ENCODE measurements around the gene BEST3. TPM values are rescaled to one million over a fixed set of nuclear protein-coding genes. Genes with fewer than 3 reads are reported as not detected.

Gene BEST3
- total and polyA plus RNA-seq, 2 experiments from 2014 or later, result not detected

DNA sequence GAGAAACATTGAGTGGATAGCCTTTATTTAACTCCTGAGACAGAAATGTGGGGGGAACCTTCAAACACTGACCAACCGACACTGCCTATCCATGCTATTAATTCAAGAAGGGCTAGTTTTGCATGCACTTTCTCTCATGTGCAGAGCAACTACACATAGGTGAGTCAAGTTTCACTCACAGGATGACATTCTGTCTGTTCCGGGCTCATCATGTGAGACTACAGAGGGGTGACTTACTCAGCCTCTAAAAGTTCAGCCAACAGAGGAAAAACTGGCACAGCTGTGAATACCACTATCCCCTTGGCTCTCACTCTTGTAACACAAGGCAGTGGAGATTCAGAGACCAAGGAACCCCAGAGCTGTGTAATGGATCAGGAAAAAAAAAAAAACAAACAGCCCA lies 13.3 kb downstream of the BEST3 start:
- ATAC-seq (no peak), DNase-seq (ENCODE audit: low spot score) (no peak)
- H2AFZ ChIP-seq, result no peak overlapping the region
- TF ChIP-seq POLR2AphosphoS5 (IDR thresholded peaks at IDR 0.05; ENCODE audit: low read depth), result no peak
- no peak for TF ChIP-seq ZNF114 (CRISPR knock-in tag; IDR thresholded peaks at IDR 0.05)
- TF ChIP-seq, protein P1, sequence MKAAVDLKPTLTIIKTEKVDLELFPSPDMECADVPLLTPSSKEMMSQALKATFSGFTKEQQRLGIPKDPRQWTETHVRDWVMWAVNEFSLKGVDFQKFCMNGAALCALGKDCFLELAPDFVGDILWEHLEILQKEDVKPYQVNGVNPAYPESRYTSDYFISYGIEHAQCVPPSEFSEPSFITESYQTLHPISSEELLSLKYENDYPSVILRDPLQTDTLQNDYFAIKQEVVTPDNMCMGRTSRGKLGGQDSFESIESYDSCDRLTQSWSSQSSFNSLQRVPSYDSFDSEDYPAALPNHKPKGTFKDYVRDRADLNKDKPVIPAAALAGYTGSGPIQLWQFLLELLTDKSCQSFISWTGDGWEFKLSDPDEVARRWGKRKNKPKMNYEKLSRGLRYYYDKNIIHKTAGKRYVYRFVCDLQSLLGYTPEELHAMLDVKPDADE (IDR thresholded peaks at IDR 0.05), result no peak
- no peak for TF ChIP-seq NANOG (IDR thresholded peaks at IDR 0.05; ENCODE audit: borderline replicate concordance)
- no peak for TF ChIP-seq CREB1 (CRISPR knock-in tag; IDR thresholded peaks at IDR 0.05; ENCODE audit: low read depth)
- TF ChIP-seq, protein P2, sequence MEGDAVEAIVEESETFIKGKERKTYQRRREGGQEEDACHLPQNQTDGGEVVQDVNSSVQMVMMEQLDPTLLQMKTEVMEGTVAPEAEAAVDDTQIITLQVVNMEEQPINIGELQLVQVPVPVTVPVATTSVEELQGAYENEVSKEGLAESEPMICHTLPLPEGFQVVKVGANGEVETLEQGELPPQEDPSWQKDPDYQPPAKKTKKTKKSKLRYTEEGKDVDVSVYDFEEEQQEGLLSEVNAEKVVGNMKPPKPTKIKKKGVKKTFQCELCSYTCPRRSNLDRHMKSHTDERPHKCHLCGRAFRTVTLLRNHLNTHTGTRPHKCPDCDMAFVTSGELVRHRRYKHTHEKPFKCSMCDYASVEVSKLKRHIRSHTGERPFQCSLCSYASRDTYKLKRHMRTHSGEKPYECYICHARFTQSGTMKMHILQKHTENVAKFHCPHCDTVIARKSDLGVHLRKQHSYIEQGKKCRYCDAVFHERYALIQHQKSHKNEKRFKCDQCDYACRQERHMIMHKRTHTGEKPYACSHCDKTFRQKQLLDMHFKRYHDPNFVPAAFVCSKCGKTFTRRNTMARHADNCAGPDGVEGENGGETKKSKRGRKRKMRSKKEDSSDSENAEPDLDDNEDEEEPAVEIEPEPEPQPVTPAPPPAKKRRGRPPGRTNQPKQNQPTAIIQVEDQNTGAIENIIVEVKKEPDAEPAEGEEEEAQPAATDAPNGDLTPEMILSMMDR (conservative IDR thresholded peaks at IDR 0.05; ENCODE audit: low read depth in 2 of 2), result no peak
- TF ChIP-seq, protein P3, sequence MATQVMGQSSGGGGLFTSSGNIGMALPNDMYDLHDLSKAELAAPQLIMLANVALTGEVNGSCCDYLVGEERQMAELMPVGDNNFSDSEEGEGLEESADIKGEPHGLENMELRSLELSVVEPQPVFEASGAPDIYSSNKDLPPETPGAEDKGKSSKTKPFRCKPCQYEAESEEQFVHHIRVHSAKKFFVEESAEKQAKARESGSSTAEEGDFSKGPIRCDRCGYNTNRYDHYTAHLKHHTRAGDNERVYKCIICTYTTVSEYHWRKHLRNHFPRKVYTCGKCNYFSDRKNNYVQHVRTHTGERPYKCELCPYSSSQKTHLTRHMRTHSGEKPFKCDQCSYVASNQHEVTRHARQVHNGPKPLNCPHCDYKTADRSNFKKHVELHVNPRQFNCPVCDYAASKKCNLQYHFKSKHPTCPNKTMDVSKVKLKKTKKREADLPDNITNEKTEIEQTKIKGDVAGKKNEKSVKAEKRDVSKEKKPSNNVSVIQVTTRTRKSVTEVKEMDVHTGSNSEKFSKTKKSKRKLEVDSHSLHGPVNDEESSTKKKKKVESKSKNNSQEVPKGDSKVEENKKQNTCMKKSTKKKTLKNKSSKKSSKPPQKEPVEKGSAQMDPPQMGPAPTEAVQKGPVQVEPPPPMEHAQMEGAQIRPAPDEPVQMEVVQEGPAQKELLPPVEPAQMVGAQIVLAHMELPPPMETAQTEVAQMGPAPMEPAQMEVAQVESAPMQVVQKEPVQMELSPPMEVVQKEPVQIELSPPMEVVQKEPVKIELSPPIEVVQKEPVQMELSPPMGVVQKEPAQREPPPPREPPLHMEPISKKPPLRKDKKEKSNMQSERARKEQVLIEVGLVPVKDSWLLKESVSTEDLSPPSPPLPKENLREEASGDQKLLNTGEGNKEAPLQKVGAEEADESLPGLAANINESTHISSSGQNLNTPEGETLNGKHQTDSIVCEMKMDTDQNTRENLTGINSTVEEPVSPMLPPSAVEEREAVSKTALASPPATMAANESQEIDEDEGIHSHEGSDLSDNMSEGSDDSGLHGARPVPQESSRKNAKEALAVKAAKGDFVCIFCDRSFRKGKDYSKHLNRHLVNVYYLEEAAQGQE (IDR thresholded peaks at IDR 0.05; ENCODE audit: unreplicated experiment), result no peak
- no peak for TF ChIP-seq ZNF331 (CRISPR knock-in tag; IDR thresholded peaks at IDR 0.05; ENCODE audit: low read depth)
- no peak for TF ChIP-seq JUNB (IDR thresholded peaks at IDR 0.05; ENCODE audit: unreplicated experiment)
- TF ChIP-seq EZH2 (IDR thresholded peaks at IDR 0.05; ENCODE audit: low read depth, unreplicated experiment), result no peak
- no peak for TF ChIP-seq EZH2phosphoT487 (IDR thresholded peaks at IDR 0.05; ENCODE audit: unreplicated experiment)
- TF ChIP-seq, protein P4, sequence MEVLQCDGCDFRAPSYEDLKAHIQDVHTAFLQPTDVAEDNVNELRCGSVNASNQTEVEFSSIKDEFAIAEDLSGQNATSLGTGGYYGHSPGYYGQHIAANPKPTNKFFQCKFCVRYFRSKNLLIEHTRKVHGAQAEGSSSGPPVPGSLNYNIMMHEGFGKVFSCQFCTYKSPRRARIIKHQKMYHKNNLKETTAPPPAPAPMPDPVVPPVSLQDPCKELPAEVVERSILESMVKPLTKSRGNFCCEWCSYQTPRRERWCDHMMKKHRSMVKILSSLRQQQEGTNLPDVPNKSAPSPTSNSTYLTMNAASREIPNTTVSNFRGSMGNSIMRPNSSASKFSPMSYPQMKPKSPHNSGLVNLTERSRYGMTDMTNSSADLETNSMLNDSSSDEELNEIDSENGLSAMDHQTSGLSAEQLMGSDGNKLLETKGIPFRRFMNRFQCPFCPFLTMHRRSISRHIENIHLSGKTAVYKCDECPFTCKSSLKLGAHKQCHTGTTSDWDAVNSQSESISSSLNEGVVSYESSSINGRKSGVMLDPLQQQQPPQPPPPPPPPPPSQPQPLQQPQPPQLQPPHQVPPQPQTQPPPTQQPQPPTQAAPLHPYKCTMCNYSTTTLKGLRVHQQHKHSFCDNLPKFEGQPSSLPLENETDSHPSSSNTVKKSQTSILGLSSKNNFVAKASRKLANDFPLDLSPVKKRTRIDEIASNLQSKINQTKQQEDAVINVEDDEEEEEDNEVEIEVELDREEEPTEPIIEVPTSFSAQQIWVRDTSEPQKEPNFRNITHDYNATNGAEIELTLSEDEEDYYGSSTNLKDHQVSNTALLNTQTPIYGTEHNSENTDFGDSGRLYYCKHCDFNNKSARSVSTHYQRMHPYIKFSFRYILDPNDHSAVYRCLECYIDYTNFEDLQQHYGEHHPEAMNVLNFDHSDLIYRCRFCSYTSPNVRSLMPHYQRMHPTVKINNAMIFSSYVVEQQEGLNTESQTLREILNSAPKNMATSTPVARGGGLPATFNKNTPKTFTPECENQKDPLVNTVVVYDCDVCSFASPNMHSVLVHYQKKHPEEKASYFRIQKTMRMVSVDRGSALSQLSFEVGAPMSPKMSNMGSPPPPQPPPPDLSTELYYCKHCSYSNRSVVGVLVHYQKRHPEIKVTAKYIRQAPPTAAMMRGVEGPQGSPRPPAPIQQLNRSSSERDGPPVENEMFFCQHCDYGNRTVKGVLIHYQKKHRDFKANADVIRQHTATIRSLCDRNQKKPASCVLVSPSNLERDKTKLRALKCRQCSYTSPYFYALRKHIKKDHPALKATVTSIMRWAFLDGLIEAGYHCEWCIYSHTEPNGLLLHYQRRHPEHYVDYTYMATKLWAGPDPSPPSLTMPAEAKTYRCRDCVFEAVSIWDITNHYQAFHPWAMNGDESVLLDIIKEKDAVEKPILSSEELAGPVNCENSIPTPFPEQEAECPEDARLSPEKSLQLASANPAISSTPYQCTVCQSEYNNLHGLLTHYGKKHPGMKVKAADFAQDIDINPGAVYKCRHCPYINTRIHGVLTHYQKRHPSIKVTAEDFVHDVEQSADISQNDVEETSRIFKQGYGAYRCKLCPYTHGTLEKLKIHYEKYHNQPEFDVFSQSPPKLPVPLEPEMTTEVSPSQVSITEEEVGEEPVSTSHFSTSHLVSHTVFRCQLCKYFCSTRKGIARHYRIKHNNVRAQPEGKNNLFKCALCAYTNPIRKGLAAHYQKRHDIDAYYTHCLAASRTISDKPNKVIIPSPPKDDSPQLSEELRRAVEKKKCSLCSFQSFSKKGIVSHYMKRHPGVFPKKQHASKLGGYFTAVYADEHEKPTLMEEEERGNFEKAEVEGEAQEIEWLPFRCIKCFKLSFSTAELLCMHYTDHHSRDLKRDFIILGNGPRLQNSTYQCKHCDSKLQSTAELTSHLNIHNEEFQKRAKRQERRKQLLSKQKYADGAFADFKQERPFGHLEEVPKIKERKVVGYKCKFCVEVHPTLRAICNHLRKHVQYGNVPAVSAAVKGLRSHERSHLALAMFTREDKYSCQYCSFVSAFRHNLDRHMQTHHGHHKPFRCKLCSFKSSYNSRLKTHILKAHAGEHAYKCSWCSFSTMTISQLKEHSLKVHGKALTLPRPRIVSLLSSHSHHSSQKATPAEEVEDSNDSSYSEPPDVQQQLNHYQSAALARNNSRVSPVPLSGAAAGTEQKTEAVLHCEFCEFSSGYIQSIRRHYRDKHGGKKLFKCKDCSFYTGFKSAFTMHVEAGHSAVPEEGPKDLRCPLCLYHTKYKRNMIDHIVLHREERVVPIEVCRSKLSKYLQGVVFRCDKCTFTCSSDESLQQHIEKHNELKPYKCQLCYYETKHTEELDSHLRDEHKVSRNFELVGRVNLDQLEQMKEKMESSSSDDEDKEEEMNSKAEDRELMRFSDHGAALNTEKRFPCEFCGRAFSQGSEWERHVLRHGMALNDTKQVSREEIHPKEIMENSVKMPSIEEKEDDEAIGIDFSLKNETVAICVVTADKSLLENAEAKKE (CRISPR knock-in tag; IDR thresholded peaks at IDR 0.05), result no peak
- no peak for TF ChIP-seq STAT1 (IDR thresholded peaks at IDR 0.05; ENCODE audit: unreplicated experiment)
- no peak overlapping the region for H3K4me2 ChIP-seq
- no peaks in the 10 kb centered on the region for H3K79me2 ChIP-seq (replicated peaks; ENCODE audit: insufficient read depth)
- no peaks in the 10 kb centered on the region for H3K9me3 Mint-ChIP-seq
- H3K36me3 ChIP-seq (ENCODE audit: insufficient read depth), result no peaks in the 10 kb centered on the region
- H3K4me1 ChIP-seq (ENCODE audit: insufficient read depth), result peaks cover 23% of the 10 kb centered on the region
- H3K4me3 Mint-ChIP-seq, result no peak overlapping the region
- H3K27me3 ChIP-seq (ENCODE audit: insufficient read depth), result no peaks in the 10 kb centered on the region
- no peaks in the 10 kb centered on the region for H3K36me3 Mint-ChIP-seq (ENCODE audit: low read depth)
- peaks cover 39% of the 10 kb centered on the region for H3K4me1 Mint-ChIP-seq
- H3K4me3 ChIP-seq, result no peak overlapping the region
- no peak overlapping the region for H3K27ac ChIP-seq (ENCODE audit: low read depth)
- H3K9me2 ChIP-seq (ENCODE audit: insufficient read depth), result no peaks in the 10 kb centered on the region
- H3F3A ChIP-seq (replicated peaks; ENCODE audit: low read depth), result peaks cover 5% of the 10 kb centered on the region; the same call in 1 of the 2 replicates
- no peaks in the 10 kb centered on the region for H4K20me1 ChIP-seq (replicated peaks; ENCODE audit: insufficient read depth)
- no peaks in the 10 kb centered on the region for H3K27me3 Mint-ChIP-seq (ENCODE audit: insufficient read depth, low read depth, poor library complexity)
- no peak overlapping the region for H3K27ac Mint-ChIP-seq

Data from GM23338 (cell line).